Measurements from ENCODE around the gene CSNK1G3.

Gene CSNK1G3

DNA sequence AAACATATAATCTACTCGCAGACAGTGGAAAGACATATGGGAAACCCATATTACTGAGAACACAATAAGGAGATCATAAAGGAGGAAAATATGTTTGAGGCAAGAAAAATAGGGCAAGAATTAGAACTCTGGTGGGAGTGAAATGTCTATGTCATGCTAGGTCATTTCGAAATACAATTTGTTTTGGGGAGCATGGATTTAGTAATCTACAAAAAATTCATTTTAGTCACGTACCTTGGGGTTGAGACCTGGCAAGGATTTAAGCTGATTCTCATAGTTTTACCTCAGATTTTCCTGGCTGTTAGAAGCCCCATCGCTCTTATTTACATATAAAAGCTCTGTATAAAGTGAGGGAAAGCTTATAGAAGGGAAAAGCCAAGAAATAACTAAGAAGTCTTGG is 11.5 kb upstream of the CSNK1G3 start:
- TF ChIP-seq, protein P1, sequence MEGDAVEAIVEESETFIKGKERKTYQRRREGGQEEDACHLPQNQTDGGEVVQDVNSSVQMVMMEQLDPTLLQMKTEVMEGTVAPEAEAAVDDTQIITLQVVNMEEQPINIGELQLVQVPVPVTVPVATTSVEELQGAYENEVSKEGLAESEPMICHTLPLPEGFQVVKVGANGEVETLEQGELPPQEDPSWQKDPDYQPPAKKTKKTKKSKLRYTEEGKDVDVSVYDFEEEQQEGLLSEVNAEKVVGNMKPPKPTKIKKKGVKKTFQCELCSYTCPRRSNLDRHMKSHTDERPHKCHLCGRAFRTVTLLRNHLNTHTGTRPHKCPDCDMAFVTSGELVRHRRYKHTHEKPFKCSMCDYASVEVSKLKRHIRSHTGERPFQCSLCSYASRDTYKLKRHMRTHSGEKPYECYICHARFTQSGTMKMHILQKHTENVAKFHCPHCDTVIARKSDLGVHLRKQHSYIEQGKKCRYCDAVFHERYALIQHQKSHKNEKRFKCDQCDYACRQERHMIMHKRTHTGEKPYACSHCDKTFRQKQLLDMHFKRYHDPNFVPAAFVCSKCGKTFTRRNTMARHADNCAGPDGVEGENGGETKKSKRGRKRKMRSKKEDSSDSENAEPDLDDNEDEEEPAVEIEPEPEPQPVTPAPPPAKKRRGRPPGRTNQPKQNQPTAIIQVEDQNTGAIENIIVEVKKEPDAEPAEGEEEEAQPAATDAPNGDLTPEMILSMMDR (IDR thresholded peaks at IDR 0.05; ENCODE audit: insufficient read depth, low read depth, low read length, missing control alignments), result no peak
- DNase-seq (ENCODE audit: low read depth), result no peak
- H3K4me3 ChIP-seq (ENCODE audit: low read length), result no peak overlapping the region

DNA sequence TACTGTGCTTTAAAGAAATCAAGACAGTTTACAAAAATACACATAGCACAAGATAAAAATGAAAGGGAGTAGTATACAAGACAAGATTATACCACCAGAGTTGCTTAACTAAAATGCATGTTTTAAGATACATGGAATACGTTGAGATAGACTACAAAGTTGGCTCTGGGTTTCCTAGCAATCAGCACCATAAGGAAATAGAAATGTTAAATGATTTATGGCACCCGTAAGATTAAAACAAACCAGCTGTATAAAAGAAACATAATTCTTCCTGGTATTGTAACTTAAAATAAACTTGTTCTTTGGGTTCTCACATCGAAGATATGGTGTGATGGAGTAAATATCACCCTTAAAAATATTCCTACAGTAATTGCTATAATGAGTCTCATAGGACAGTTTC is 9.9 kb upstream of the CSNK1G3 start:
- TF ChIP-seq, protein P1 (IDR thresholded peaks at IDR 0.05; ENCODE audit: insufficient read depth, low read depth, low read length, missing control alignments), result no peak
- no peak overlapping the region for H3K4me3 ChIP-seq (ENCODE audit: low read length)
- no peak for DNase-seq (ENCODE audit: low read depth)

GRCh38 chr5:123503299-123503698 is 8.7 kb upstream of the CSNK1G3 start:
- no peak overlapping the region for H3K4me3 ChIP-seq (ENCODE audit: low read length)
- TF ChIP-seq, protein P1 (IDR thresholded peaks at IDR 0.05; ENCODE audit: insufficient read depth, low read depth, low read length, missing control alignments), result no peak

GRCh38 chr5:123505633-123506032 is 6.3 kb upstream of the CSNK1G3 start:
- no peak overlapping the region for H3K4me3 ChIP-seq (ENCODE audit: low read length)
- TF ChIP-seq, protein P1 (IDR thresholded peaks at IDR 0.05; ENCODE audit: insufficient read depth, low read depth, low read length, missing control alignments), result no peak
- no peak for DNase-seq (ENCODE audit: low read depth)

More at GRCh38 chr5:123503299-123503698, 8.7 kb upstream of the CSNK1G3 start:
- DNase-seq (ENCODE audit: low read depth), result no peak

DNA sequence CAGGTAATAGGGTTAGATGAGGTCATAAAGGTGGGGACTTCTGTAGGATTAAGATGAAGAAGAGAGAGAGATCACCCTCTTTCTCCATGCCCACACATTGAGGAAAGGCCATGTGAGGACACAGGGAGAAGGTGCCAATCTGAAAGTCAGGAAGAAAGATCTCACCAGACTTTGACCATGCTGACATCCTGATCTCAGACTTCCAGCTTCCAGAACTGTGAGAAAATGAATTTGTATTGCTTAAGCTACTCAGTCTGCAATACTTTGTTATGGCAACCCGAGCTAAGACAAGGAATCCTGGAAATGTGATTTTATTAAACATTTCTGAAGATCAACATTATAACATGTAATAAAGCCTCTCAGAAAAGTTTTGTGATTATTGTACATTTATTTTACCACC is 3.5 kb upstream of the CSNK1G3 start:
- no peak overlapping the region for H3K4me3 ChIP-seq (ENCODE audit: low read length)
- TF ChIP-seq, protein P1 (IDR thresholded peaks at IDR 0.05; ENCODE audit: insufficient read depth, low read depth, low read length, missing control alignments), result no peak
- DNase-seq (ENCODE audit: low read depth), result no peak

DNA sequence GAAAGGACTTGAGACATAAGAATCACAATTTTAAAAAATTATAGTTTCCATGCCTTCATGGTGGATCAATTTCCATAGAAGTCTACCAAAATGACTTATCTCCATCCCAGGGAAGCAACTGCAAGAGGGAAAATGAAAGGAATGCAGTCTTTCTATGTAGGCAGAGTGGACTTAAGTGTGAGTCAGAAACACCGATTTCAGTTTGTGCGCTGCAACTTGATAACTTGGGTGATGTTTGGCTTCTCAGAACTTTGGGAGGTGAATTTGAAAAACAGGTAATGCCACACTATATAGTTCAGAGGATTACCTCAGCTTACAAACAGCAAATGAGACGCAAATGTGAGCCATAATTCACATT is 708 bp upstream of the CSNK1G3 start:
- peak overlapping the region; percentile 71 for H3K4me3 ChIP-seq (ENCODE audit: low read length)
- TF ChIP-seq, protein P1 (IDR thresholded peaks at IDR 0.05; ENCODE audit: insufficient read depth, low read depth, low read length, missing control alignments), result no peak
- peak; percentile 75 for DNase-seq (ENCODE audit: low read depth)

DNA sequence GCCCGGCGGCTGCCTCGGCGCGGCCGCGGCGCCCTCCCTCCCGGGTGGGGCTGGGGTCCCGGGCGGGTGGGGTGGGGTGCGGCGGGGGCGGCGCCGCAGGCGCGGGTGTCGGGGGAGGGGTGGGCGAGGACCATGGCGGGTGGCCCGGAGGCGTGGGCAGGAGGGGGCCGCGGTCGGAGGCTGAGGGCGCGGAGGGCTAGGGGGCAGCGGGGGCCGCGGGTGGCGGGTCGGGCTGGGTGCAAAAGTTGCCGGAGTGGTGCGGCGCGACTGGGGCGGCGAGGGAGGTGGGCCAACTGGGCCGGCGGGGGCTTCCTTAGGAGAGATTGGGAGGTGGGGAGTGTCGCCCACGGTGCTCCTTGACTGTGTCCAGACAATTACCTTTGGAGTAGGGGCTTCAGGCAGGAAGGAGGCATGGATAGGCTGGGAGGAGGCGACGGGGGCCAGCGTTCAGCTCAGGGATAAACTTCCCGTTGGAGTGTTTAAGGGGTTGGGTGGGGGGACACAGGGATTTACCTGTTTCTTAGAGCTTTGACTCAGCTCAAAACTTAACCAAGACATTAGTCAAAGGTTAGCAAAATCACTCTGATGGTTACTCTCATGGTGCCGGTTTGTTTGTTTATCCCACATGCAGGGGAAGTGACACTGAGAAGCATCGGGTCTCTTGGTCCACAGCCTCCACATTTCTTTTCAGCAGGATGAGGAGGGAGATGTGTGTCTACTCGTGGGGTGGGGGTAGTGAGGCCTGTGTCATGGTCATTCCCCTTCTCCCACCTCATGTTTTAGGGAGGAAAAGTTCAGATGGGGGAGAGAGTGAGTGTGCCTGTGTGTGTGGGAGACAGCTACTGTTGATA is 859 bp downstream of the CSNK1G3 start:
- TF ChIP-seq, protein P1 (IDR thresholded peaks at IDR 0.05; ENCODE audit: insufficient read depth, low read depth, low read length, missing control alignments), result no peak
- DNase-seq (ENCODE audit: low read depth), result peak; percentile 35

More for the DNA sequence above, 859 bp downstream of the CSNK1G3 start:
- peak overlapping the region; percentile 71 for H3K4me3 ChIP-seq (ENCODE audit: low read length)
